GM12875 (cell line): ENCODE results near the gene C10orf95.

Experiments
- H3K4me3 ChIP-seq: one replicate; pipeline ENCODE4 v1.5.1; 2011; ENCODE audit warnings: low read depth, low read length, control low read depth
- CTCF ChIP-seq: IDR thresholded peaks from 2 replicates; pipeline ENCODE4 v1.5.1; 2011; ENCODE audit warnings: low read depth, mild to moderate bottlenecking, control low read depth, inconsistent platforms, low read length, moderate library complexity, borderline replicate concordance; ENCODE audit not compliant: insufficient read depth

The C10orf95 gene

DNA sequence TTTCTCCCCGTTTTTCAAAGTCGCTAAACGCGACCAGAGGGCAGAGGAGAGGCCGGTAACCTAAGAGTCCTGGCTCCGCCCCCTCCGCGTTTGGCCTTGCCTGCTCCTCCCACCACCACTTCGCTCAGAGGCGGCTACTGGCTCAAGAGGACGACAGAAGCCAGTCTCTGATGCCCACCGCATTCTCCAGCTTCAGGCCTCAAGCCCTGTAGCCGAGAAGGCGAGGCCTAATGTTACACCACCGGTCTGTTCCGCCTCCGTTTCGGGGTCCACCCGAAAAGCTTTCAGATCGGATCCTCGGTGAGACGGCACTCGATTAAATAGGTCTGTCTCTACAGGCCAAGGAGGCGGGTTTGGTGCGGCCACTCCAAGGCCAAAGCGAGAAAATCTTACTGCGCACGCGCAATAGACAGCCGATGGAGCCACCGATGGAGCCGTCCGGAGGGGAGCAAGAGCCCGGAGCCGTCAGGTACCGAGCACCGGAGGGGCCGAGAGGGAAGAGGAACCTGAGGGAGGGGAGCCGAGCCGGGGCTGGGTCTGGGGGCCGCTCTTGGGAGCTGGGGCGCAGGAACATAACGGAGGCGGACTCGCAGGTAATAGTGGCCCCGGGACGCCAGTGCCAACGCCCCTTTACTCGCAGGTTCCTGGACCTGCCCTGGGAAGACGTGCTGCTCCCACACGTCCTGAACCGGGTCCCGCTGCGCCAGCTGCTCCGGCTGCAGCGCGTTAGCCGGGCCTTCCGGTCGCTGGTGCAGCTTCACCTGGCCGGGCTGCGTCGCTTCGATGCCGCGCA, 30.4 kb downstream of the C10orf95 start, which contains the start of gene FBXL15:
Gene FBXL15, plus strand, starts transcription at position 123 of the 793 bp plus-strand sequence. Its CDS starts 294 bp downstream, at position 417.
- H3K4me3 ChIP-seq = peak within 1 kb of the TSS; percentile 98
- no peak for TF ChIP-seq CTCF

DNA sequence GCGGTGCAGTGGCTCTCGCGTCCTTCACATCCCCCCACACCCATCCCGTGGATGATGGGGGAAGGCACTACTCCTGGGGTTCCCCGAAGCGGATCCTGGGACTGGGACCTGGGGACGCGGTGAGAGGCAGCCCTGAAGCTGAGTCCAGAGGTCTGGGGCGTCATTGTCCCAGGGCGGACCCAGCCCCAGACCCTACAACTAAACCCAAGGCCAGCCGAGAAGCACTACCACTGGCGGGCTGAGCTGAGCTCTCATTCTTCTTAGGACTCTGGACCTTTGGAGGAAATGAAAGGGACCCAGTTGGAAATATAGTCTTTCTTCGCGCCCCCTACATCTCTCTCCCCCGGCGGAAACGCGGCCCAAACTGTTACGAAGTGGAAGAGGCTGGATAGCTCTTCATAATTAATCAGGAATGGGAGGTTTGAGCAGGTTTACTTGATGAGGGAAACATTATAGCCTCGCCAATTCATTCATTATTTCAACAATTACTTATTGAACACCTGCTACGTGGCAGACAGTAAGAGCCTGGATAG, 31.1 kb downstream of the C10orf95 start:
- peak overlapping the region; percentile 98 for H3K4me3 ChIP-seq
- TF ChIP-seq CTCF = no peak

- TF ChIP-seq CTCF = no peak
- peak overlapping the region; percentile 98 for H3K4me3 ChIP-seq
Observed at GRCh38 chr10:102419269-102420180, 31.8 kb downstream of the C10orf95 start.

DNA sequence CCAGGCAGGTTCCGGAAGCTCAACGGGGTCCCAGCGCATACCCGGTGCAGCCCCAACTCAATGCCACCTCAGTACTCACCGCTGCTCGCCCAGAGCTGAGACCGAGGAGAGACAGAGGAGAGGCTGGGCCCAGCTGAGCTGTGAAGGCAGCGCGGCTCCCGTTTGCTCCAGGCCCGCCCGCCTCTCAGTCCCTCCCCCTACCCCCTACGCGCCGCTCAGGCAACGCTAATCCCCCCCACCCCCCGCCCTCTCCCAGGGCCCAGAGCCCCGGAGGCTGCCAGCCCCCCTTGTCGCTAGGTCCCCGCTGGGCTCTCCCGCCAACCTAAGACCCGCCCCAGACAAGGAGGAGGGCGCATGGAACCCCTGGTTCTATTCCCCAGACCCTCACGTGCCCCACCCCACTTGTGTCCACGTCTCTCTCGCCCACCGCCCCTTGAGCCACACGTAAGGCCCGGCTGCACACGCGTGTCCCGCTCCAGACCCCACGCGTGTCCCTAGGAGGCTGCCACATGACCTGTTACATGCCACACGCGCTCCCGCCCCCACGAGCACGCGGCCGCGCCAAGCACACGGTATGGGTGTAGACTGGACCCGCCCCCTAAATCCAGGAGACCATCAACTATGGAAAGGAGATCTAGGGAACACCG, 32.6 kb downstream of the C10orf95 start, which contains the start of gene PSD:
Gene PSD, minus strand, starts transcription at position 164 of the 647 bp plus-strand sequence. CDS start 1,747 bp downstream, outside the sequence.
- peak within 1 kb of the TSS; percentile 98 for H3K4me3 ChIP-seq
- TF ChIP-seq CTCF = no peak

DNA sequence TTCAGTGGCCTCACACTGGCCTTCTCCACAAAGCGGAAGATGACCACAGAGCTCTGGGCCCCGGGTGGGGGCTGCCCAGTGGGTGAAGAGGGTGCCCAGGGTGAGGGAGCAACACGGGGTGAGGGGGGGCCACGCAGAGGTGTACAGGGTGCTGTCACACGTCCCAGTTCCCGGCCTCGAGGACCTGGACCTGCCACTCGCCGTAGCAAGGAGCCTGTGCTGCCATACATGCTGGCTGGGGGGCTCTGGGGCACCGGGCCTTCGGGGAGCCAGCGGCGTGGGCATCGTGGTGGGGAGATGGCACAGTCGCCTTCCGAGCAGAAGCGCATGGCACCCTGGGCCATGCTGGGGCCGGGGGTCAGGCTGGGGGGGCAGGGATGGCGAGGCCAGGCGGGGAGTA, 34.6 kb downstream of the C10orf95 start:
- H3K4me3 ChIP-seq = no peak overlapping the region
- no peak for TF ChIP-seq CTCF

GRCh38 chr10:102416283-102416682, 35.1 kb downstream of the C10orf95 start:
- TF ChIP-seq CTCF = no peak
- no peak overlapping the region for H3K4me3 ChIP-seq
